H1 (cell line): ENCODE measurements around the gene RAP1A. TPM values are rescaled to one million over a fixed set of nuclear protein-coding genes. Genes with fewer than 3 reads are reported as not detected.

ENCODE experiments used
- CTCF ChIA-PET: fragments of 300-600 bp; sonication (Branson Sonifier 250); formaldehyde crosslinking; loops from one replicate; lab custom pipeline; 2021; ENCODE audit not compliant: partially characterized antibody; lab: Charles Lee
- POLR2A ChIA-PET: fragments of 300-600 bp; sonication (Branson Sonifier 250); formaldehyde crosslinking; loops from one replicate; lab custom pipeline; 2021; ENCODE audit warnings: inconsistent platforms; ENCODE audit not compliant: partially characterized antibody; lab: Charles Lee
- DNase-seq, 2 experiments: peaks; one replicate each; pipeline versions ENCODE4 v3.0.0 to v3.0.0-alpha.2; 2010 to 2022; ENCODE audit warnings: low spot score in 2 of 2, low read depth in 1 of 2, mixed read lengths in 1 of 2
- FAIRE-seq: peaks from 2 replicates; lab custom pipeline; 2011; peaks lifted over from hg19 to GRCh38; lab: Jason Lieb, UNC
- H2AFZ ChIP-seq: 2 replicates; pipeline ENCODE4 v1.8.1; 2012; ENCODE audit warnings: low read length, inconsistent platforms
- H2AK5ac ChIP-seq: 2 replicates; pipeline ENCODE4 v1.6.1; 2013; ENCODE audit warnings: low read depth, low read length
- H2BK120ac ChIP-seq: replicated peaks from 2 replicates; pipeline ENCODE3; 2013; ENCODE audit warnings: low read depth, low read length, inconsistent platforms
- H2BK12ac ChIP-seq: 2 replicates; pipeline ENCODE4 v1.6.1; 2013; ENCODE audit warnings: low read depth, low read length
- H2BK15ac ChIP-seq: 2 replicates; pipeline ENCODE4 v1.6.1; 2013; ENCODE audit warnings: low read length
- H2BK20ac ChIP-seq: 2 replicates; pipeline ENCODE4 v1.6.1; 2013; ENCODE audit warnings: low read length
- H2BK5ac ChIP-seq: 2 replicates; pipeline ENCODE4 v1.6.1; 2013; ENCODE audit warnings: low read depth, low read length
- H3K14ac ChIP-seq: 2 replicates; pipeline ENCODE4 v1.6.1; 2013; ENCODE audit warnings: inconsistent platforms; ENCODE audit not compliant: insufficient read length
- H3K18ac ChIP-seq: 2 replicates; pipeline ENCODE4 v1.6.1; 2013; ENCODE audit warnings: low read length; ENCODE audit errors: extremely low read depth
- H3K23ac ChIP-seq: 2 replicates; pipeline ENCODE4 v1.6.1; 2013; ENCODE audit warnings: inconsistent platforms; ENCODE audit not compliant: insufficient read length
- H3K23me2 ChIP-seq: 2 replicates; pipeline ENCODE4 v1.6.1; 2013; ENCODE audit warnings: low read depth, low read length
- H3K27ac ChIP-seq: 2 replicates; pipeline ENCODE4 v1.6.1; 2011; ENCODE audit warnings: low read depth, low read length, inconsistent platforms
- H3K27me3 ChIP-seq, 4 experiments: replicated peaks in 1 of 4; 1 replicate in 1 of 4; 2 replicates in 3 of 4; pipeline versions ENCODE4 v1.6.1 to v1.8.1; 2011 to 2013; ENCODE audit warnings: low read length in 3 of 4, mild to moderate bottlenecking in 3 of 4, inconsistent platforms in 2 of 4, mixed read lengths in 2 of 4, moderate library complexity in 1 of 4; ENCODE audit not compliant: control insufficient read depth in 3 of 4, insufficient read depth in 3 of 4; ENCODE audit errors: extremely low read depth in 1 of 4
- H3K36me3 ChIP-seq, 4 experiments: 2 replicates each; pipeline versions ENCODE4 v1.6.1 to v1.8.1; 2011 to 2013; ENCODE audit warnings: mild to moderate bottlenecking in 4 of 4, low read length in 3 of 4, moderate library complexity in 2 of 4, control low read depth in 1 of 4, inconsistent platforms in 1 of 4; ENCODE audit not compliant: insufficient read depth in 4 of 4, control insufficient read depth in 2 of 4
- H3K4ac ChIP-seq: replicated peaks from 2 replicates; pipeline ENCODE3; 2013; ENCODE audit warnings: low read length, low read depth, mixed read lengths, inconsistent platforms; ENCODE audit not compliant: insufficient read length
- H3K4me1 ChIP-seq, 4 experiments: replicated peaks in 1 of 4; 1 replicate in 1 of 4; 2 replicates in 3 of 4; pipeline versions ENCODE4 v1.6.1 to v1.8.1; 2011 to 2013; ENCODE audit warnings: low read length in 3 of 4, inconsistent platforms in 2 of 4, mixed read lengths in 1 of 4; ENCODE audit not compliant: insufficient read depth in 4 of 4, control insufficient read depth in 3 of 4
- H3K4me2 ChIP-seq, 2 experiments: 2 replicates each; pipeline versions ENCODE4 v1.6.1 to v1.8.1; 2011 to 2013; ENCODE audit warnings: low read depth in 2 of 2, low read length in 2 of 2, control low read depth in 1 of 2, inconsistent platforms in 1 of 2, mild to moderate bottlenecking in 1 of 2; ENCODE audit not compliant: insufficient read depth in 1 of 2
- H3K4me3 ChIP-seq, 4 experiments: fragments of 200-600, 300-600 bp in 1 of 4; sonication (generic), shearing (Covaris generic), sonication (Bioruptor Twin) in 1 of 4; 2 replicates each; pipeline versions ENCODE4 v1.5.1 to v1.8.1; 2011 to 2016; ENCODE audit warnings: low read length in 4 of 4, low read depth in 3 of 4, control low read depth in 2 of 4, inconsistent platforms in 2 of 4, mild to moderate bottlenecking in 2 of 4, mixed read lengths in 1 of 4, moderate library complexity in 1 of 4; ENCODE audit not compliant: insufficient read depth in 2 of 4; ENCODE audit errors: extremely low read depth in 1 of 4
- H3K56ac ChIP-seq: replicated peaks from 2 replicates; pipeline ENCODE3; 2013; ENCODE audit warnings: low read depth, mild to moderate bottlenecking, mixed read lengths, low read length, inconsistent platforms; ENCODE audit not compliant: insufficient read length
- H3K79me1 ChIP-seq: 2 replicates; pipeline ENCODE4 v1.6.1; 2013; ENCODE audit warnings: low read depth, low read length, control low read depth
- H3K79me2 ChIP-seq, 2 experiments: 2 replicates each; pipeline versions ENCODE4 v1.6.1 to v1.8.1; 2012 to 2013; ENCODE audit warnings: low read length in 2 of 2, mild to moderate bottlenecking in 2 of 2, inconsistent platforms in 1 of 2; ENCODE audit not compliant: insufficient read depth in 2 of 2, control insufficient read depth in 1 of 2
- H3K9ac ChIP-seq, 4 experiments: replicated peaks in 1 of 4; 1 replicate in 1 of 4; 2 replicates in 3 of 4; pipeline versions ENCODE4 v1.6.1 to v1.8.1; 2011 to 2013; ENCODE audit warnings: low read depth in 3 of 4, low read length in 3 of 4, control low read depth in 2 of 4, mild to moderate bottlenecking in 2 of 4, moderate library complexity in 2 of 4, inconsistent platforms in 1 of 4; ENCODE audit errors: extremely low read depth in 1 of 4
- H3K9me3 ChIP-seq, 2 experiments: 2 replicates each; pipeline versions ENCODE4 v1.6.1 to v1.8.1; 2012 to 2013; ENCODE audit warnings: mild to moderate bottlenecking in 2 of 2, moderate library complexity in 2 of 2, control low read depth in 1 of 2, inconsistent platforms in 1 of 2, low read depth in 1 of 2, low read length in 1 of 2, mixed read lengths in 1 of 2; ENCODE audit not compliant: insufficient read depth in 2 of 2
- H4K20me1 ChIP-seq, 2 experiments: replicated peaks in 1 of 2; 2 replicates each; pipeline versions ENCODE3 to v1.8.1; 2011 to 2013; ENCODE audit warnings: inconsistent platforms in 2 of 2, low read length in 2 of 2, mild to moderate bottlenecking in 1 of 2; ENCODE audit not compliant: insufficient read depth in 2 of 2, control insufficient read depth in 1 of 2
- H4K5ac ChIP-seq: 2 replicates; pipeline ENCODE4 v1.6.1; 2013; ENCODE audit warnings: low read length, low read depth, mixed read lengths, inconsistent platforms; ENCODE audit not compliant: insufficient read length
- H4K8ac ChIP-seq: 2 replicates; pipeline ENCODE4 v1.8.0; 2013; ENCODE audit warnings: mild to moderate bottlenecking, moderate library complexity, low read length, inconsistent platforms; ENCODE audit not compliant: insufficient read depth; ENCODE audit errors: extremely low read depth
- H4K91ac ChIP-seq: replicated peaks from 2 replicates; pipeline ENCODE3; 2013; ENCODE audit warnings: low read length, mixed read lengths, inconsistent platforms; ENCODE audit not compliant: insufficient read length
- BACH1 ChIP-seq: IDR thresholded peaks from 2 replicates; pipeline ENCODE4 v1.6.1; 2012; ENCODE audit warnings: low read length, improper control_type of control experiment
- HDAC2 ChIP-seq, 2 experiments: fragments of 300-600 bp in 1 of 2; sonication (generic) in 1 of 2; IDR thresholded peaks; 2 replicates each; pipeline ENCODE4 v1.6.1; 2011 to 2012; ENCODE audit warnings: low read depth in 2 of 2, low read length in 2 of 2, mild to moderate bottlenecking in 2 of 2, moderate library complexity in 2 of 2, borderline replicate concordance in 1 of 2, inconsistent platforms in 1 of 2
- KDM1A ChIP-seq: fragments of 200-600, 300-600 bp; sonication (generic); IDR thresholded peaks from 2 replicates; pipeline ENCODE4 v1.7.1; 2016; ENCODE audit warnings: mild to moderate bottlenecking, low read length, borderline replicate concordance
- NANOG ChIP-seq: IDR thresholded peaks from 2 replicates; pipeline ENCODE4 v1.6.1; 2011; ENCODE audit warnings: low read length, low read depth, mild to moderate bottlenecking, inconsistent platforms; ENCODE audit not compliant: insufficient read depth, poor library complexity, severe bottlenecking
- NRF1 ChIP-seq: IDR thresholded peaks from 2 replicates; pipeline ENCODE4 v1.6.1; 2011; ENCODE audit warnings: mild to moderate bottlenecking, low read depth, low read length, improper control_type of control experiment
- WGBS, 2 experiments: shearing (Covaris generic) in 1 of 2; methylation state at CpG; one replicate each; pipeline versions ENCODE4 v1.1.6 to v1.1.7; 2013 to 2015; ENCODE audit warnings: low lambda C conversion rate in 2 of 2, mixed read lengths in 2 of 2, inconsistent platforms in 1 of 2, low coverage in 1 of 2, missing lambda C conversion rate in 1 of 2; ENCODE audit not compliant: insufficient replicate concordance in 2 of 2, insufficient coverage in 1 of 2, insufficient read length in 1 of 2; ENCODE audit errors: extremely low coverage in 1 of 2, missing lambda C conversion rate in 1 of 2; 5-methylcytosine and 5-hydroxymethylcytosine counted together
- polyA plus RNA-seq, 7 experiments: library from polyadenylated mRNA; depleted of rRNA in 3 of 7; stranded (reverse) in 5 of 7; unstranded in 2 of 7; fragments of >200 nt in 5 of 7; fragments of 200-250 nt in 2 of 7; gene quantifications; 1 replicate in 5 of 7; 2 replicates in 1 of 7; 4 replicates in 1 of 7; pipeline versions ENCODE4 v1.2.1 to v1.2.3, GENCODE V29; 2011 to 2013; ENCODE audit warnings: missing spikeins in 2 of 7, mixed read lengths in 2 of 7
- total RNA-seq: library from RNA; stranded (reverse); fragmentation: NEBNext Ultra II Directional; extraction: Animal tissue kit (Norgen Biotek cat#: 25700); gene quantifications from 2 replicates; pipeline ENCODE4 v1.2.1, GENCODE V29; 2021

RAP1A gene
- total and polyA plus RNA-seq, 2 of the 8 experiments (the other 6 are each of a cell fraction or from before 2014, with no cell fraction given): 10.9 to 35.8 TPM

- Histone ChIP-seq H3K79me1 (peaks cover 1% of the 10 kb centered on the region; the same call in 1 of the 2 replicates), H3K79me2 (peaks cover 0 to under 1% of the 10 kb centered on the region in 2 experiments; a peak in 1 of 4 replicates), H2BK120ac (no peak overlapping the region), H3K4ac (no peak overlapping the region), H3K4me2 (no peak overlapping the region), H3K9me3 (no peaks in the 10 kb centered on the region), H3K23ac (no peak overlapping the region), H3K4me3 (no peak overlapping the region), H2BK15ac (no peak overlapping the region), H3K9ac (no peak overlapping the region), H2BK12ac (no peak overlapping the region), H4K5ac (no peak overlapping the region), H3K4me1 (peaks cover 2 to 21% (median 14%) of the 10 kb centered on the region in 4 experiments), H3K27me3 (no peaks in the 10 kb centered on the region; a peak in 1 of 7 replicates), H3K36me3 (peaks cover 0 to 3% (median 0%) of the 10 kb centered on the region in 4 experiments; a peak in 3 of 8 replicates), H3K27ac (no peak overlapping the region), H4K8ac (no peak overlapping the region), H4K91ac (no peak overlapping the region), H2BK20ac (no peak overlapping the region), H3K14ac (no peak overlapping the region), H3K56ac (no peak overlapping the region), H2BK5ac (no peak overlapping the region), H2AK5ac (no peak overlapping the region), H3K23me2 (no peaks in the 10 kb centered on the region; the same call in none of the 2 replicates), H3K18ac (no peak overlapping the region), H2AFZ (no peak overlapping the region), H4K20me1 (peaks cover 0 to 5% of the 10 kb centered on the region in 2 experiments)
- no peak for TF ChIP-seq NANOG
- TF ChIP-seq NRF1: no peak
- TF ChIP-seq HDAC2 (IDR thresholded peaks at IDR 0.05; ENCODE audit: borderline replicate concordance in 1 of 2, low read depth in 2 of 2, low read length in 2 of 2): peak in 1 of 2 experiments; percentile 35; a peak in 1 of 4 replicates
- TF ChIP-seq KDM1A: peak; percentile 81; the same call in 1 of the 2 replicates
- TF ChIP-seq BACH1: no peak
- 87% methylated on average over 1 of the region's 1 CpG; no CpG with 5 or more reads in 1 of the 2 experiments for WGBS, 2 experiments
- DNase-seq (no peak), FAIRE-seq (no peak)
- CTCF ChIA-PET: interaction anchor here (1.4 to 42.0 kb wide), 2 partner anchors 9 to 21 kb away, joined by 7 to 1070 read pairs; partner anchors contain the start of genes DDX20 and INKA2
- POLR2A ChIA-PET: interaction anchor here (2.5 to 18.0 kb wide), 2 partner anchors 13 to 31 kb away, joined by 7 to 343 read pairs; partner anchors contain the start of genes DDX20 and INKA2
These were observed 104.3 kb downstream of the RAP1A start for GRCh38 chr1:111723871-111724270.
